SU-DHL-6 (cell line): ENCODE results near the gene MPHOSPH9.

Source experiments
- H2AFZ ChIP-seq: fragments of 200-600 bp; sonication (generic); 2 replicates; pipeline ENCODE4 v1.6.1; 2014; ENCODE audit warnings: low read depth, mild to moderate bottlenecking, moderate library complexity, mixed read lengths, antibody characterized with exemption, low read length; ENCODE audit not compliant: severe bottlenecking
- H3F3A ChIP-seq: fragments of 200-600 bp; shearing (Covaris generic); 2 replicates; pipeline ENCODE4 v1.6.0; 2016; ENCODE audit warnings: antibody characterized with exemption, mild to moderate bottlenecking; ENCODE audit not compliant: insufficient read depth
- H3K27ac ChIP-seq: fragments of 200-600 bp; sonication (generic); 2 replicates; pipeline ENCODE4 v1.5.1; 2016; ENCODE audit warnings: low read depth, mild to moderate bottlenecking, low read length, moderate library complexity, mixed read lengths
- H3K27me3 ChIP-seq: fragments of 200-600 bp; sonication (generic), shearing (Covaris generic); 2 replicates; pipeline ENCODE4 v1.6.0; 2014; ENCODE audit warnings: mild to moderate bottlenecking, low read length
- H3K36me3 ChIP-seq: fragments of 200-600 bp; sonication (generic); 2 replicates; pipeline ENCODE4 v1.6.1; 2014; ENCODE audit warnings: mild to moderate bottlenecking, low read length, mixed read lengths
- H3K4me2 ChIP-seq: fragments of 300-600, 200-600 bp; shearing (Covaris generic), sonication (generic); 2 replicates; pipeline ENCODE4 v1.6.0; 2014; ENCODE audit warnings: low read length, low read depth, mild to moderate bottlenecking; ENCODE audit not compliant: poor library complexity, severe bottlenecking
- H3K4me3 ChIP-seq: fragments of 200-600 bp; sonication (generic); 2 replicates; pipeline ENCODE4 v1.5.1; 2014; ENCODE audit warnings: antibody characterized with exemption, low read length, mild to moderate bottlenecking, mixed read lengths; ENCODE audit not compliant: insufficient read depth, poor library complexity, severe bottlenecking
- H3K79me2 ChIP-seq: fragments of 200-600 bp; sonication (generic); 2 replicates; pipeline ENCODE4 v1.6.1; 2014; ENCODE audit warnings: mild to moderate bottlenecking, low read length, moderate library complexity; ENCODE audit not compliant: insufficient read depth
- H3K9ac ChIP-seq: fragments of 200-600 bp; sonication (generic); 2 replicates; pipeline ENCODE4 v1.7.0; 2014; ENCODE audit warnings: mild to moderate bottlenecking, low read length
- H3K9me2 ChIP-seq: fragments of 200-600 bp; sonication (generic); replicated peaks from 2 replicates; pipeline ENCODE4 v1.6.1; 2014; ENCODE audit warnings: low read length; ENCODE audit not compliant: insufficient read depth
- H3K9me3 ChIP-seq: fragments of 200-600 bp; sonication (generic); 2 replicates; pipeline ENCODE4 v1.6.1; 2014; ENCODE audit warnings: low read length, mixed read lengths; ENCODE audit not compliant: insufficient read depth
- H4K20me1 ChIP-seq: fragments of 200-600 bp; sonication (generic); 2 replicates; pipeline ENCODE4 v1.6.1; 2014; ENCODE audit warnings: low read depth, mild to moderate bottlenecking, antibody characterized with exemption, low read length, moderate library complexity, mixed read lengths
- EZH2phosphoT487 ChIP-seq: fragments of 200-600 bp; sonication (generic), shearing (Covaris generic); conservative IDR thresholded peaks from 2 replicates; pipeline ENCODE4 v1.6.1; 2018; ENCODE audit warnings: mild to moderate bottlenecking, antibody characterized with exemption, low read length, moderate library complexity, mixed read lengths
- TF ChIP-seq, protein P1 (sequence below): fragments of 200-600 bp; sonication (generic); IDR thresholded peaks from one replicate; pipeline ENCODE4 v1.5.1; 2017; ENCODE audit warnings: antibody characterized with exemption, mild to moderate bottlenecking, low read length, moderate library complexity; ENCODE audit not compliant: insufficient read depth, poor library complexity, severe bottlenecking

Gene MPHOSPH9

DNA sequence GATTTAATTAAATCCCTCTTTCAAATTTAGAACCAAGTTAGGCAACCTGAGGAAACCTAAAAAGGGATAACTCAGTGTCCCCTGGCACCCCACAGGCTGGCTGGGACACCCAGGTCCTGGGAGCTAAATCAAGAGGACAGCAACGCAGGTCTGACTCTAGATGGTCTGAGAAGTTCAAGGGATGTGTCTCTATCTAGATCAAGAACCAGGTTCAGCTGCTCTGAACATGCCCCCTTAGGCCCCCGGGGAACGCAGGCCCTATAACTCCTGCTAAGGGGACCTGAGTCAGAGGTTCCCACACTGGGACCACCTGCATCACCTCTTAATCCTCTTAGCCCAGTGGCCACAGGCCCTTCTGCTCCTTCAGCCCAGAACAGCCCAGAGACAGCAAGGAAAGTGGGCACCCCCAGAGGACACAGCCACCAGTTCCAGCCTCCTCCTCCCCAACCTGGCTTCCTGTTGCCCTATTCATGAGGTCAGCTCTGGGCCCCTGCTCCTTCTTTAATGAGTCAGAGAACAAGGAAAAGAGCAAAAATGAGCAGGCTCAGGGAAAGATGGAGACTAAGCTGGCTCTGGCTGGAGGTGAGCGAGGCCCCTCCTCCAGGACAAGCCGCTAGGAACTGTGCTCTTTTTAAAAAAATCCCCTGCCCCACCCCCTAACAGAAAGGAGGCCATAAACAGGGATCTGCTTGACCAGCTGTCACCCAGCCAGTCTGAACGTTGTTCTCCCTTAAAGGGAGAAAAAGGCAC is 92.8 kb downstream of the MPHOSPH9 start:
- H3K27me3 ChIP-seq, result no peaks in the 10 kb centered on the region
- no peaks in the 10 kb centered on the region for H3F3A ChIP-seq
- TF ChIP-seq, protein P1, sequence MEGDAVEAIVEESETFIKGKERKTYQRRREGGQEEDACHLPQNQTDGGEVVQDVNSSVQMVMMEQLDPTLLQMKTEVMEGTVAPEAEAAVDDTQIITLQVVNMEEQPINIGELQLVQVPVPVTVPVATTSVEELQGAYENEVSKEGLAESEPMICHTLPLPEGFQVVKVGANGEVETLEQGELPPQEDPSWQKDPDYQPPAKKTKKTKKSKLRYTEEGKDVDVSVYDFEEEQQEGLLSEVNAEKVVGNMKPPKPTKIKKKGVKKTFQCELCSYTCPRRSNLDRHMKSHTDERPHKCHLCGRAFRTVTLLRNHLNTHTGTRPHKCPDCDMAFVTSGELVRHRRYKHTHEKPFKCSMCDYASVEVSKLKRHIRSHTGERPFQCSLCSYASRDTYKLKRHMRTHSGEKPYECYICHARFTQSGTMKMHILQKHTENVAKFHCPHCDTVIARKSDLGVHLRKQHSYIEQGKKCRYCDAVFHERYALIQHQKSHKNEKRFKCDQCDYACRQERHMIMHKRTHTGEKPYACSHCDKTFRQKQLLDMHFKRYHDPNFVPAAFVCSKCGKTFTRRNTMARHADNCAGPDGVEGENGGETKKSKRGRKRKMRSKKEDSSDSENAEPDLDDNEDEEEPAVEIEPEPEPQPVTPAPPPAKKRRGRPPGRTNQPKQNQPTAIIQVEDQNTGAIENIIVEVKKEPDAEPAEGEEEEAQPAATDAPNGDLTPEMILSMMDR, result no peak
- TF ChIP-seq EZH2phosphoT487, result no peak
- H2AFZ ChIP-seq, result no peak overlapping the region
- H3K9me3 ChIP-seq, result no peaks in the 10 kb centered on the region
- H3K4me3 ChIP-seq, result no peak overlapping the region
- H3K79me2 ChIP-seq, result no peaks in the 10 kb centered on the region
- H3K4me2 ChIP-seq, result no peak overlapping the region
- H4K20me1 ChIP-seq, result no peaks in the 10 kb centered on the region
- H3K36me3 ChIP-seq, result no peaks in the 10 kb centered on the region
- H3K27ac ChIP-seq, result no peak overlapping the region
- no peaks in the 10 kb centered on the region for H3K9me2 ChIP-seq
- H3K9ac ChIP-seq, result no peak overlapping the region

DNA sequence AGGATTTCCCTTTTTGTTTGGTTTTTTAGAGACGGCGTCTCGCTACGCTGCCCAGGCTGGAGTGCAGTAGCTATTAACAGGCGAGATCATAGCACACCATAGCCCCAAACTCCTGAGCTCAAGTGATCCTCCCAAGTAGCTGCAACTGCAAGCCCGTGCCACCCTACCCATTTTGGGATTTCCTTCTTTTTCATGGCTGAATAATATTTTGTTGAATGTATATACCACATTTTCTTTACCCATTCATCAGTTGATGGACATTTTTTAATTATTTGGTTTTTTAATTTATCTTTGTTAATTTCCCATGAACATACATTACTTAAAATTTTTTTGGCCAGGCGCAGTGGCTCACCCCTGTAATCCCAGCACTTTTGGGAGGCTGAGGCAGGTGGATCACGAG is 97.3 kb downstream of the MPHOSPH9 start:
- no peak overlapping the region for H3K4me3 ChIP-seq
- H3K79me2 ChIP-seq, result no peaks in the 10 kb centered on the region
- H3K4me2 ChIP-seq, result no peak overlapping the region
- no peak for TF ChIP-seq EZH2phosphoT487
- TF ChIP-seq, protein P1, result no peak
- H3K36me3 ChIP-seq, result no peaks in the 10 kb centered on the region
- H3K27ac ChIP-seq, result no peak overlapping the region
- no peaks in the 10 kb centered on the region for H3F3A ChIP-seq
- H3K9ac ChIP-seq, result no peak overlapping the region
- H2AFZ ChIP-seq, result no peak overlapping the region
- H4K20me1 ChIP-seq, result no peaks in the 10 kb centered on the region
- no peaks in the 10 kb centered on the region for H3K9me2 ChIP-seq
- no peaks in the 10 kb centered on the region for H3K9me3 ChIP-seq
- no peaks in the 10 kb centered on the region for H3K27me3 ChIP-seq

- H3K9me3 ChIP-seq, result no peaks in the 10 kb centered on the region
- H3K4me2 ChIP-seq, result no peak overlapping the region
- TF ChIP-seq, protein P1, result no peak
- no peak for TF ChIP-seq EZH2phosphoT487
- no peaks in the 10 kb centered on the region for H3K27me3 ChIP-seq
- H3K27ac ChIP-seq, result no peak overlapping the region
- no peak overlapping the region for H2AFZ ChIP-seq
- no peaks in the 10 kb centered on the region for H3K36me3 ChIP-seq
- H3F3A ChIP-seq, result no peaks in the 10 kb centered on the region
- H3K9me2 ChIP-seq, result no peaks in the 10 kb centered on the region
- no peak overlapping the region for H3K9ac ChIP-seq
- no peaks in the 10 kb centered on the region for H4K20me1 ChIP-seq
- no peaks in the 10 kb centered on the region for H3K79me2 ChIP-seq
- no peak overlapping the region for H3K4me3 ChIP-seq
These were observed 98.1 kb downstream of the MPHOSPH9 start for GRCh38 chr12:123134826-123135225.
